Astrocyte (in vitro differentiated cells and primary cell): ENCODE data around the gene PRRT1B.
A peak's percentile ranks its signal among the peaks of the same experiment; 100 is the strongest.

ENCODE experiments used
- CTCF ChIP-seq: IDR thresholded peaks from 2 replicates; pipeline ENCODE4 v1.5.1; 2011; ENCODE audit warnings: low read depth, mild to moderate bottlenecking, inconsistent platforms, low read length, moderate library complexity; ENCODE audit not compliant: insufficient read depth
- EZH2 ChIP-seq: IDR thresholded peaks from 2 replicates; pipeline ENCODE4 v1.6.1; 2012; ENCODE audit warnings: mild to moderate bottlenecking, low read length, inconsistent platforms; ENCODE audit not compliant: insufficient read depth

- TF ChIP-seq CTCF, result no peak
- peak; percentile 98 for TF ChIP-seq EZH2
Observed at GRCh38 chr9:131545003-131545785, at the start of gene PRRT1B.
